Pancreas (tissue), 10 donors: ENCODE data around the gene SLC5A4. TPM values are rescaled to one million over a fixed set of nuclear protein-coding genes. Genes with fewer than 3 reads are reported as not detected.
"Not testable (repeated sequence)": the region's sequence is repeated elsewhere in the genome, so short reads cannot be mapped to it uniquely, and the experiment has no call there.

ENCODE experiments used
- ATAC-seq, 4 donors: fragments of 200-7000 bp; cut with Tn5 transposase; one replicate each; pipeline versions ENCODE4 v1.8.0 to v1.9.1; 2020; ENCODE audit warnings: mild to moderate bottlenecking in 4 of 4, moderate library complexity in 4 of 4
- DNase-seq, 6 donors: peaks; one replicate each; pipeline ENCODE4 v3.0.0-alpha.2; 2020
- FAIRE-seq: peaks from 2 replicates; lab custom pipeline; 2012; peaks lifted over from hg19 to GRCh38; lab: Jason Lieb, UNC
- H3K27ac ChIP-seq, 4 donors: fragments of 200-600 bp; sonication (generic); 1 replicate in 3 of 4; 2 replicates in 1 of 4; pipeline versions ENCODE4 v1.5.0 to v1.8.0; 2020
- H3K27me3 ChIP-seq, 4 donors: fragments of 200-600 bp; one replicate each; pipeline ENCODE4 v1.8.0; 2021
- H3K36me3 ChIP-seq, 3 donors: fragments of 200-600 bp; sonication (generic) in 1 of 3; one replicate each; pipeline versions ENCODE4 v1.5.0 to v1.8.0; 2020 to 2021
- H3K4me1 ChIP-seq, 3 donors: fragments of 200-600 bp; one replicate each; pipeline ENCODE4 v1.8.0; 2021
- H3K4me3 ChIP-seq, 4 donors: fragments of 200-600 bp; sonication (generic) in 2 of 4; one replicate each; pipeline versions ENCODE4 v1.5.0 to v1.8.0; 2020 to 2021
- H3K9me3 ChIP-seq, 4 donors: fragments of 200-600 bp; one replicate each; pipeline ENCODE4 v1.8.0; 2021
- WGBS, 2 donors: extraction: QIAGEN DNeasy Blood & Tissue Kit; methylation state at CpG; one replicate each; pipeline ENCODE4 v1.1.7; 2013; 5-methylcytosine and 5-hydroxymethylcytosine counted together
- intact Hi-C, 3 donors: fragments of 100-400 bp; cut with DNase I; formaldehyde crosslinking; loops; one replicate each; pipeline versions ENCODE4 v1.11.1 to v1.14.2; 2022
- polyA plus RNA-seq, 2 donors: library from polyadenylated mRNA; stranded (reverse); fragments of 200-250 nt; gene quantifications; one replicate each; pipeline ENCODE4 v1.2.3, GENCODE V29; 2013
- total RNA-seq, 6 donors: library from RNA; stranded (reverse); fragmentation: NEBNext Ultra II Directional in 4 of 6; extraction: Animal tissue kit (Norgen Biotek cat#: 25700) in 4 of 6; gene quantifications; one replicate each; pipeline versions ENCODE4 v1.2.1 to v1.2.4, GENCODE V29; 2021 to 2023
- TF ChIP-seq, protein P1 (sequence below), 4 donors: fragments of 200-600 bp; sonication (generic) in 3 of 4; IDR thresholded peaks; one replicate each; pipeline versions ENCODE4 v1.5.0 to v1.8.0; 2021; ENCODE audit warnings: antibody characterized with exemption in 4 of 4
- donor health status: healthy with polysubstance abuse.
- donor health status: DM: no; HTN: no; CAD: no; lungs with moderate emphysema.
- donor health status: DM: no; HTN: no; CAD: no.
- donor health status: control.
- donor health status: control.
- donor health status: Bipolar disorder and iron deficiency.
- donor health status: DM: yes; HTN: yes; CAD: no.
- donor health status: DM: no; HTN: no; CAD: no.
- donor health status: DM: no; HTN: no; CAD: no.
- donor health status: DM: yes; HTN: yes; CAD: no.

Gene SLC5A4
- total and polyA plus RNA-seq, 8 donors, result 0.12 to 0.69 (median 0.22) TPM

DNA sequence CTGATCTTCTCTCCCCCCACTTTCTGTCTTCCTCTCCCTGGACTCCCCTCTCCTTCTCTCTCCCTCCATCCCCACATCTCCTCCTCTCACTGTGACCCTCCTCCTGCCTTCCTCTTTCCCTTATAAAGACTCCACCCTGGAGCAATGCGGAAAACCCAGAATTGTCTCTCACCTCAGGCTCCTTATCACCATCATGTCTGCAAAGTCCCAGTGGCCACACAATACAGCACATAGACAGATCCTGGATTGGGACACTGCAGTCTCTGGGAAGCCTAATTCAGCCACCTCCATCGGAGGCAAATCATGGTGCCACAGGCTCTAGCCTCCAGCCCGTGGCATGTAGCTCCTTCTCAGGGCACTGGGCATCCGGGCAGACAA is 53.0 kb downstream of the SLC5A4 start:
- intact Hi-C loops, result no loop called here
- FAIRE-seq (no peak), DNase-seq (no peak), ATAC-seq (no peak)
- TF ChIP-seq, protein P1, sequence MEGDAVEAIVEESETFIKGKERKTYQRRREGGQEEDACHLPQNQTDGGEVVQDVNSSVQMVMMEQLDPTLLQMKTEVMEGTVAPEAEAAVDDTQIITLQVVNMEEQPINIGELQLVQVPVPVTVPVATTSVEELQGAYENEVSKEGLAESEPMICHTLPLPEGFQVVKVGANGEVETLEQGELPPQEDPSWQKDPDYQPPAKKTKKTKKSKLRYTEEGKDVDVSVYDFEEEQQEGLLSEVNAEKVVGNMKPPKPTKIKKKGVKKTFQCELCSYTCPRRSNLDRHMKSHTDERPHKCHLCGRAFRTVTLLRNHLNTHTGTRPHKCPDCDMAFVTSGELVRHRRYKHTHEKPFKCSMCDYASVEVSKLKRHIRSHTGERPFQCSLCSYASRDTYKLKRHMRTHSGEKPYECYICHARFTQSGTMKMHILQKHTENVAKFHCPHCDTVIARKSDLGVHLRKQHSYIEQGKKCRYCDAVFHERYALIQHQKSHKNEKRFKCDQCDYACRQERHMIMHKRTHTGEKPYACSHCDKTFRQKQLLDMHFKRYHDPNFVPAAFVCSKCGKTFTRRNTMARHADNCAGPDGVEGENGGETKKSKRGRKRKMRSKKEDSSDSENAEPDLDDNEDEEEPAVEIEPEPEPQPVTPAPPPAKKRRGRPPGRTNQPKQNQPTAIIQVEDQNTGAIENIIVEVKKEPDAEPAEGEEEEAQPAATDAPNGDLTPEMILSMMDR (IDR thresholded peaks at IDR 0.05), result no peak
- no peak overlapping the region for H3K27ac ChIP-seq
- no peaks in the 10 kb centered on the region for H3K9me3 ChIP-seq
- 14 to 15% methylated on average over 4 of the region's 4 CpGs for WGBS, 2 donors
- H3K4me1 ChIP-seq, result no peaks in the 10 kb centered on the region
- peaks cover 0 to 6% (median 0%) of the 10 kb centered on the region in 4 donors for H3K27me3 ChIP-seq
- no peak overlapping the region for H3K4me3 ChIP-seq
- H3K36me3 ChIP-seq, result no peaks in the 10 kb centered on the region

DNA sequence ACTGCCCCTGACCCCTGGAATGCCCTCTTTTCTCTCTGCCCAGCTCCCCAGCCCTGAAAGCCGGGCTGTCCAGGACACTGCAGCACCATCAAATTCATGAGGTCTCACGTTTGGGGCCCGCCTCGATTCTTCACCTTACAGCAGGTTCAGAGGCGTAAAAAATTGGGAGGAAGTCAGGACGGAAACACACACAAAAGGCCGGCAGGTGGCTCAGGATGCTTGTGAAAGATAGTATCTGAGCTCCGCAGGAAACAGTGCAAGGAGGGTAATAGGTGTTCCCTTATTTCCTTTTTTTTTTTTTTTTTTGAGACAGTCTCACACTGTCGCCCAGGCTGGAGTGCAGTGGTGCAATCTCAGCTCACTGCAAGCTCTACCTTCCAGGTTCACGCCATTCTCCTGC is 54.4 kb downstream of the SLC5A4 start:
- TF ChIP-seq, protein P1 (IDR thresholded peaks at IDR 0.05), result no peak
- FAIRE-seq (no peak), ATAC-seq (no peak), DNase-seq (no peak)
- intact Hi-C loops, result no loop called here
- no peak overlapping the region for H3K27ac ChIP-seq
- no peaks in the 10 kb centered on the region for H3K9me3 ChIP-seq
- peaks cover 0 to 6% (median 0%) of the 10 kb centered on the region in 4 donors for H3K27me3 ChIP-seq
- no peak overlapping the region for H3K4me3 ChIP-seq
- H3K4me1 ChIP-seq, result no peaks in the 10 kb centered on the region
- WGBS, 2 donors, result 81 to 94% methylated on average over 10 of the region's 10 CpGs
- H3K36me3 ChIP-seq, result no peaks in the 10 kb centered on the region

DNA sequence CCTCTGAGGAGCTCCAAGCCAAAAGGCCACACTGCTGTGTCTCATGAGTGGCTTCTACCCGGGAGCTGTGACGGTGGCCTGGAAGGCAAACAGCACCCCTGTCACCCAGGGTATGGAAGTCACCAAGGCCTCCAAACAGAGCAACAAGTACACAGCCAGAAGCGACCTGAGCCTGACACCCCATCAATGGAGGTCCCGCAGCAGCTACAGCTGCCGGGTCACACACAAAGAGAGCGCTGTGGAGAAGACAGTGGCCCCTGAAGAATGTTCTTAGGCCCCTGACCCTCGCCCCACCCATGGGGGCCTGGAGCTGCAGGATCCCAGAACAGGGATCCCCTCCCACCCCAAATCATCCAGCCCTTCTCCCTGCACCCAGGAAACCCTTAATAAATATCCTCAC is 55.2 kb downstream of the SLC5A4 start:
- H3K4me1 ChIP-seq, result no peaks in the 10 kb centered on the region
- no peak for FAIRE-seq
- no peak overlapping the region for H3K4me3 ChIP-seq
- H3K36me3 ChIP-seq, result no peaks in the 10 kb centered on the region
- TF ChIP-seq, protein P1 (IDR thresholded peaks at IDR 0.05), result no peak
- no peak for ATAC-seq
- no peak overlapping the region for H3K27ac ChIP-seq
- WGBS, 2 donors, result 71 to 82% methylated on average over 6 to 7 of the region's 7 CpGs
- no peaks in the 10 kb centered on the region for H3K9me3 ChIP-seq
- intact Hi-C loops, result no loop called here
- H3K27me3 ChIP-seq, result peaks cover 0 to 6% (median 0%) of the 10 kb centered on the region in 4 donors
- DNase-seq, result no peak

DNA sequence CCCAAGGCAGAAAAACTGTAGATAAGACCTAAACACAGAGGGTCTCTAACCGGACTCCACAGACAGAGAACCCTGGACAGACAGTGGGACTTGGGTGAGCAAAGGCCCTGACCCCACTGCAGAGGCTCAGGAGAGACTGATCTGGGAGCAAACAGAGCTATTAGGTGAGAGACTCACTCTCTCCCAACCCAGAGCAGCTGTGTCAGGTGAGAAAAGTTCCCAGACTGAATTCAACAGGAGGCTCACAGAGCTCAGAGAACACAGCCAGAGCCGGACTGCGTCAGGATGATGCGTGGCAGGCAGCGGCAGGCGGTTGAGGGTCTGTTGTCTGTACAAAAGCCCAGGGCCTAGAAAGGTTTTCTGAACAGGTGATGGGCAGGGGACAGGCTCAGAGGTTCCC is 55.8 kb downstream of the SLC5A4 start:
- ATAC-seq (peak in 2 of 4 donors; percentile 48 to 56), DNase-seq (peak in 1 of 6 donors; percentile 50), FAIRE-seq (no peak)
- H3K27ac ChIP-seq, result no peak overlapping the region
- no peaks in the 10 kb centered on the region for H3K4me1 ChIP-seq
- TF ChIP-seq, protein P1 (IDR thresholded peaks at IDR 0.05), result no peak
- 52 to 55% methylated on average over 6 of the region's 6 CpGs for WGBS, 2 donors
- H3K36me3 ChIP-seq, result no peaks in the 10 kb centered on the region
- intact Hi-C loops, result no loop called here
- no peaks in the 10 kb centered on the region for H3K9me3 ChIP-seq
- no peak overlapping the region for H3K4me3 ChIP-seq
- H3K27me3 ChIP-seq, result peaks cover 0 to 6% (median 0%) of the 10 kb centered on the region in 4 donors

DNA sequence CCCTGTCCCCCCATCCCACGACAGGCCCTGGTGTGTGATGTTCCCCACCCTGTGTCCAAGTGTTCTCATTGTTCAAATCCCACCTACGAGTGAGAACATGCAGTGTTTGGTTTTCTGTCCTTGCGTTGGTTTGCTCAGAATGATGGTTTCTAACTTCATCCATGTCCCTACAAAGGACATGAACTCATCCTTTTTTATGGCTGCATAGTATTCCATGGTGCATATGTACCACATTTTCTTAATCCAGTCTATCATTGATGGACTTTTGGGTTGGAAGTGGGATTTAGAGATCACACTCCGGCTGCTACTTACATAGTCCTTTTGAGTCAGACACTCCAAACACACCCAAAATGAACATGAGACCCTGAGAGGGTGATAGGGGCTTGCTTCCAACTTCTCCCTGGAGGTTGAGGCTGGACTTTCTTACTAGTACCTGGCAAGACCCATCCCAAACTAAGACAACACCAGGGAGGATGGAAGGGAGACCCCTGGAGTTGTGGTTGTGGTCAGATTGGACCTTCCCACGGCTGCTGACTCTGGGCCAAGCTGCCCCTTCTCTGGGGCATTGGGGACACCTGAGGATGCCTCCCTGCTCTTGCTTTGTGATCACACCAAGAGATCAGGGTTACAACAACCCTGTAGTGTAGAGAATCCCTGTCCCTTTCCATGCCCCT is 57.5 kb downstream of the SLC5A4 start:
- H3K4me1 ChIP-seq, H3K27me3 ChIP-seq, H3K36me3 ChIP-seq, H3K4me3 ChIP-seq, ATAC-seq, H3K27ac ChIP-seq, FAIRE-seq, H3K9me3 ChIP-seq, DNase-seq, intact Hi-C loops: not testable (repeated sequence)
- 78 to 90% methylated on average over 5 of the region's 5 CpGs for WGBS, 2 donors

DNA sequence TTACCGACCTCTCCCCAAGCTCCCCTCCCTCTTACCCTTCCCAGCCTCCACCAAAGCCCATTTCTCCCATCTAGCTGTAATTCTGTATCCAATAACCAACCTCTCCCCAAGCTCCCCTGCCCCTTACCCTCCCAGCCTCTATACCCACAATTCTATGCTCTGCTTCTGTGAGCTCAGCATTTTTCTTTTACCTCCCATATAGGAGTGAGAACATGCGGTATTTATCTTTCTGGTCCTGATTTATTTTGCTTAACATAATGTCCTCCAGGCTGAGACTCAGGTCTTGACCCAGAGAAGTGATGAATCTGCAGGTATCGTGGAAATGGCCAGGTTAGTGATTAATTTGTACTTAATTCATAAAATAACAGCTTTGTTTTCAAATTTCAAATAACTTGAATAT is 59.2 kb downstream of the SLC5A4 start:
- FAIRE-seq, ATAC-seq, H3K36me3 ChIP-seq, H3K27ac ChIP-seq, H3K27me3 ChIP-seq, H3K9me3 ChIP-seq, H3K4me1 ChIP-seq, H3K4me3 ChIP-seq, intact Hi-C loops, DNase-seq: not testable (repeated sequence)
- 54 to 62% methylated on average over 3 of the region's 3 CpGs for WGBS, 2 donors

DNA sequence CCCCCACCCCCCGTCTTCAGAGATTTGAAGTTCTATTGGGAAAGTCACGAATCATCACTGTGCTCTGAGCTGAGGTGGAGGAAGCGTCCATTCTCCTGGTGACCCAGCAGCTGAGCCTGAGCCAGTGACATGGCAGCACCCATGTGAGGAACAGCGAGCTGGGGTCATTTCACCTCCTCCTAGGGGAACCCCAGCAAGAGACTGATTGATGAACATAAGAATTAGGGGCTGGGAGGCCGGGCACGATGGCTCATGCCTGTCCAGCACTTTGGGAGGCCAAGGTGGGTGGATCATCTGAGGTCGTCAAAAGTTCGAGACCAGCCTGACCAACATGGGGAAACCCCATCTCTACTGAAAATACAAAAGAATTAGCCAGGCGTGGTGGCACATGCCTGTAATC is 61.8 kb downstream of the SLC5A4 start:
- H3K4me3 ChIP-seq, DNase-seq, H3K36me3 ChIP-seq, H3K27me3 ChIP-seq, H3K27ac ChIP-seq, ATAC-seq, H3K4me1 ChIP-seq, FAIRE-seq, intact Hi-C loops, H3K9me3 ChIP-seq: not testable (repeated sequence)
- WGBS, 2 donors, result 61 to 86% methylated on average over 9 of the region's 9 CpGs

DNA sequence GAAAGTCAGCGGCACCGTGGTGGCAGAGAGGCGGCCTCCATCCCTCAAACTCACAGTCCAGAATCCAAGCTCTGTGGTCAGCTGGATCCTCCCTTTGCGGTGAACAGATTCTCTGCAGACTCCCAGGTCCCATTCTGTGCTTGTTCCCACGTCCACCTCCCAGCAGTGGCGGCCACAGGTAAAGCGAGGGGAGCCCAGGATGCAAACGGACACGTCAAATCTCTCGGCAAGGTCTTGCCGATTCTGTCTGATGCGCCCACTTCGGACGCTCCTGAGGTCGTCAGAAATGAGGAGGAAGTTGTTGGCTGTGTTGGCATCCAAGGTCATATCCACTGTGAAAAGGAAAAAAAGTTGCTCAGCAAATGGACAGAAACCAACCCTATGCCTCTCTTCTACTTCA is 64.1 kb downstream of the SLC5A4 start:
- ATAC-seq, H3K36me3 ChIP-seq, H3K4me3 ChIP-seq, H3K27me3 ChIP-seq, H3K4me1 ChIP-seq, H3K27ac ChIP-seq, intact Hi-C loops, FAIRE-seq, H3K9me3 ChIP-seq, DNase-seq: not testable (repeated sequence)
- WGBS, 2 donors, result 72 to 84% methylated on average over 15 of the region's 15 CpGs
